ENCODE measurements around the gene THSD7A.

- TF ChIP-seq POLR2AphosphoS5 (IDR thresholded peaks at IDR 0.05), result no peak
- TF ChIP-seq, protein P1, sequence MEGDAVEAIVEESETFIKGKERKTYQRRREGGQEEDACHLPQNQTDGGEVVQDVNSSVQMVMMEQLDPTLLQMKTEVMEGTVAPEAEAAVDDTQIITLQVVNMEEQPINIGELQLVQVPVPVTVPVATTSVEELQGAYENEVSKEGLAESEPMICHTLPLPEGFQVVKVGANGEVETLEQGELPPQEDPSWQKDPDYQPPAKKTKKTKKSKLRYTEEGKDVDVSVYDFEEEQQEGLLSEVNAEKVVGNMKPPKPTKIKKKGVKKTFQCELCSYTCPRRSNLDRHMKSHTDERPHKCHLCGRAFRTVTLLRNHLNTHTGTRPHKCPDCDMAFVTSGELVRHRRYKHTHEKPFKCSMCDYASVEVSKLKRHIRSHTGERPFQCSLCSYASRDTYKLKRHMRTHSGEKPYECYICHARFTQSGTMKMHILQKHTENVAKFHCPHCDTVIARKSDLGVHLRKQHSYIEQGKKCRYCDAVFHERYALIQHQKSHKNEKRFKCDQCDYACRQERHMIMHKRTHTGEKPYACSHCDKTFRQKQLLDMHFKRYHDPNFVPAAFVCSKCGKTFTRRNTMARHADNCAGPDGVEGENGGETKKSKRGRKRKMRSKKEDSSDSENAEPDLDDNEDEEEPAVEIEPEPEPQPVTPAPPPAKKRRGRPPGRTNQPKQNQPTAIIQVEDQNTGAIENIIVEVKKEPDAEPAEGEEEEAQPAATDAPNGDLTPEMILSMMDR (IDR thresholded peaks at IDR 0.05; ENCODE audit: poor library complexity, severe bottlenecking), result no peak
- TF ChIP-seq EZH2 (IDR thresholded peaks at IDR 0.05; ENCODE audit: borderline replicate concordance, insufficient read depth, low read length, poor library complexity, severe bottlenecking), result no peak
- no peak for TF ChIP-seq EP300 (conservative IDR thresholded peaks at IDR 0.05; ENCODE audit: poor library complexity, severe bottlenecking)
- TF ChIP-seq RAD21 (conservative IDR thresholded peaks at IDR 0.05), result no peak
- no peak for TF ChIP-seq TAF1 (IDR thresholded peaks at IDR 0.05; ENCODE audit: low read depth)
- TF ChIP-seq MXI1 (conservative IDR thresholded peaks at IDR 0.05; ENCODE audit: poor library complexity, severe bottlenecking), result no peak
- TF ChIP-seq, protein P2, sequence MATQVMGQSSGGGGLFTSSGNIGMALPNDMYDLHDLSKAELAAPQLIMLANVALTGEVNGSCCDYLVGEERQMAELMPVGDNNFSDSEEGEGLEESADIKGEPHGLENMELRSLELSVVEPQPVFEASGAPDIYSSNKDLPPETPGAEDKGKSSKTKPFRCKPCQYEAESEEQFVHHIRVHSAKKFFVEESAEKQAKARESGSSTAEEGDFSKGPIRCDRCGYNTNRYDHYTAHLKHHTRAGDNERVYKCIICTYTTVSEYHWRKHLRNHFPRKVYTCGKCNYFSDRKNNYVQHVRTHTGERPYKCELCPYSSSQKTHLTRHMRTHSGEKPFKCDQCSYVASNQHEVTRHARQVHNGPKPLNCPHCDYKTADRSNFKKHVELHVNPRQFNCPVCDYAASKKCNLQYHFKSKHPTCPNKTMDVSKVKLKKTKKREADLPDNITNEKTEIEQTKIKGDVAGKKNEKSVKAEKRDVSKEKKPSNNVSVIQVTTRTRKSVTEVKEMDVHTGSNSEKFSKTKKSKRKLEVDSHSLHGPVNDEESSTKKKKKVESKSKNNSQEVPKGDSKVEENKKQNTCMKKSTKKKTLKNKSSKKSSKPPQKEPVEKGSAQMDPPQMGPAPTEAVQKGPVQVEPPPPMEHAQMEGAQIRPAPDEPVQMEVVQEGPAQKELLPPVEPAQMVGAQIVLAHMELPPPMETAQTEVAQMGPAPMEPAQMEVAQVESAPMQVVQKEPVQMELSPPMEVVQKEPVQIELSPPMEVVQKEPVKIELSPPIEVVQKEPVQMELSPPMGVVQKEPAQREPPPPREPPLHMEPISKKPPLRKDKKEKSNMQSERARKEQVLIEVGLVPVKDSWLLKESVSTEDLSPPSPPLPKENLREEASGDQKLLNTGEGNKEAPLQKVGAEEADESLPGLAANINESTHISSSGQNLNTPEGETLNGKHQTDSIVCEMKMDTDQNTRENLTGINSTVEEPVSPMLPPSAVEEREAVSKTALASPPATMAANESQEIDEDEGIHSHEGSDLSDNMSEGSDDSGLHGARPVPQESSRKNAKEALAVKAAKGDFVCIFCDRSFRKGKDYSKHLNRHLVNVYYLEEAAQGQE (IDR thresholded peaks at IDR 0.05; ENCODE audit: borderline replicate concordance), result no peak
- no peak for TF ChIP-seq SMC3 (conservative IDR thresholded peaks at IDR 0.05; ENCODE audit: poor library complexity)
Measured at GRCh38 chr7:11376529-11376928, 455.5 kb downstream of the THSD7A start.
